Tibial artery (tissue), 4 donors: ENCODE data around the gene PLA2G4F.

Experiments used
- DNase-seq, 2 donors: peaks; one replicate each; pipeline ENCODE4 v3.0.0-alpha.2; 2019
- H3K27ac ChIP-seq, 2 donors: fragments of 200-600 bp; sonication (generic) in 1 of 2; 1 replicate in 1 of 2; 2 replicates in 1 of 2; pipeline ENCODE4 v1.5.1; 2018 to 2019; ENCODE audit warnings: mild to moderate bottlenecking in 1 of 2
- H3K27me3 ChIP-seq, 2 donors: fragments of 200-600 bp; sonication (generic) in 1 of 2; one replicate each; pipeline versions ENCODE4 v1.5.1 to v1.6.0; 2016 to 2019
- H3K36me3 ChIP-seq, 3 donors: fragments of 200-600 bp; sonication (generic) in 2 of 3; one replicate each; pipeline ENCODE4 v1.5.1; 2016 to 2019; ENCODE audit warnings: mild to moderate bottlenecking in 2 of 3
- H3K4me1 ChIP-seq, 4 donors: fragments of 200-600 bp; sonication (generic) in 2 of 4; 1 replicate in 3 of 4; 2 replicates in 1 of 4; pipeline ENCODE4 v1.5.1; 2016 to 2019
- H3K4me3 ChIP-seq, 2 donors: fragments of 200-600 bp; sonication (generic) in 1 of 2; 1 replicate in 1 of 2; 2 replicates in 1 of 2; pipeline ENCODE4 v1.5.1; 2018 to 2019; ENCODE audit warnings: mild to moderate bottlenecking in 2 of 2
- H3K9me3 ChIP-seq, 3 donors: fragments of 200-600 bp; sonication (generic) in 1 of 3; one replicate each; pipeline ENCODE4 v1.5.1; 2016 to 2019
- intact Hi-C: fragments of 100-400 bp; cut with DNase I; formaldehyde crosslinking; loops from one replicate; pipeline ENCODE4 v1.15.0; 2023; ENCODE audit warnings: low total_unique reads
- TF ChIP-seq, protein P1 (sequence below), 2 experiments: fragments of 200-600 bp in 1 of 2; fragments of 450-650 bp in 1 of 2; IDR thresholded peaks; one replicate each; pipeline ENCODE4 v1.5.1; 2017 to 2019; ENCODE audit warnings: antibody characterized with exemption in 2 of 2, mild to moderate bottlenecking in 1 of 2, moderate library complexity in 1 of 2

PLA2G4F gene, protein sequence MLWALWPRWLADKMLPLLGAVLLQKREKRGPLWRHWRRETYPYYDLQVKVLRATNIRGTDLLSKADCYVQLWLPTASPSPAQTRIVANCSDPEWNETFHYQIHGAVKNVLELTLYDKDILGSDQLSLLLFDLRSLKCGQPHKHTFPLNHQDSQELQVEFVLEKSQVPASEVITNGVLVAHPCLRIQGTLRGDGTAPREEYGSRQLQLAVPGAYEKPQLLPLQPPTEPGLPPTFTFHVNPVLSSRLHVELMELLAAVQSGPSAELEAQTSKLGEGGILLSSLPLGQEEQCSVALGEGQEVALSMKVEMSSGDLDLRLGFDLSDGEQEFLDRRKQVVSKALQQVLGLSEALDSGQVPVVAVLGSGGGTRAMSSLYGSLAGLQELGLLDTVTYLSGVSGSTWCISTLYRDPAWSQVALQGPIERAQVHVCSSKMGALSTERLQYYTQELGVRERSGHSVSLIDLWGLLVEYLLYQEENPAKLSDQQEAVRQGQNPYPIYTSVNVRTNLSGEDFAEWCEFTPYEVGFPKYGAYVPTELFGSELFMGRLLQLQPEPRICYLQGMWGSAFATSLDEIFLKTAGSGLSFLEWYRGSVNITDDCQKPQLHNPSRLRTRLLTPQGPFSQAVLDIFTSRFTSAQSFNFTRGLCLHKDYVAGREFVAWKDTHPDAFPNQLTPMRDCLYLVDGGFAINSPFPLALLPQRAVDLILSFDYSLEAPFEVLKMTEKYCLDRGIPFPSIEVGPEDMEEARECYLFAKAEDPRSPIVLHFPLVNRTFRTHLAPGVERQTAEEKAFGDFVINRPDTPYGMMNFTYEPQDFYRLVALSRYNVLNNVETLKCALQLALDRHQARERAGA

GRCh38 chr15:42156243-42156922 is at the start of gene PLA2G4F:
Gene PLA2G4F (minus strand): TSS chr15:42156636. CDS start chr15:42156549, 87 bp downstream.
- Histone ChIP-seq H3K9me3 (no peaks in the 10 kb centered on the region), H3K4me1 (peaks cover 0 to 13% (median 7%) of the 10 kb centered on the region in 4 donors), H3K36me3 (peaks cover 23 to 31% (median 30%) of the 10 kb centered on the region in 3 donors), H3K4me3 (no peak within 1 kb of the TSS), H3K27ac (no peak within 1 kb of the TSS), H3K27me3 (no peaks in the 10 kb centered on the region)
- TF ChIP-seq, protein P1, sequence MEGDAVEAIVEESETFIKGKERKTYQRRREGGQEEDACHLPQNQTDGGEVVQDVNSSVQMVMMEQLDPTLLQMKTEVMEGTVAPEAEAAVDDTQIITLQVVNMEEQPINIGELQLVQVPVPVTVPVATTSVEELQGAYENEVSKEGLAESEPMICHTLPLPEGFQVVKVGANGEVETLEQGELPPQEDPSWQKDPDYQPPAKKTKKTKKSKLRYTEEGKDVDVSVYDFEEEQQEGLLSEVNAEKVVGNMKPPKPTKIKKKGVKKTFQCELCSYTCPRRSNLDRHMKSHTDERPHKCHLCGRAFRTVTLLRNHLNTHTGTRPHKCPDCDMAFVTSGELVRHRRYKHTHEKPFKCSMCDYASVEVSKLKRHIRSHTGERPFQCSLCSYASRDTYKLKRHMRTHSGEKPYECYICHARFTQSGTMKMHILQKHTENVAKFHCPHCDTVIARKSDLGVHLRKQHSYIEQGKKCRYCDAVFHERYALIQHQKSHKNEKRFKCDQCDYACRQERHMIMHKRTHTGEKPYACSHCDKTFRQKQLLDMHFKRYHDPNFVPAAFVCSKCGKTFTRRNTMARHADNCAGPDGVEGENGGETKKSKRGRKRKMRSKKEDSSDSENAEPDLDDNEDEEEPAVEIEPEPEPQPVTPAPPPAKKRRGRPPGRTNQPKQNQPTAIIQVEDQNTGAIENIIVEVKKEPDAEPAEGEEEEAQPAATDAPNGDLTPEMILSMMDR (IDR thresholded peaks at IDR 0.05), result no peak
- intact Hi-C loops, result no loop called here
- DNase-seq, result peak in 1 of 2 donors; percentile 51

DNA sequence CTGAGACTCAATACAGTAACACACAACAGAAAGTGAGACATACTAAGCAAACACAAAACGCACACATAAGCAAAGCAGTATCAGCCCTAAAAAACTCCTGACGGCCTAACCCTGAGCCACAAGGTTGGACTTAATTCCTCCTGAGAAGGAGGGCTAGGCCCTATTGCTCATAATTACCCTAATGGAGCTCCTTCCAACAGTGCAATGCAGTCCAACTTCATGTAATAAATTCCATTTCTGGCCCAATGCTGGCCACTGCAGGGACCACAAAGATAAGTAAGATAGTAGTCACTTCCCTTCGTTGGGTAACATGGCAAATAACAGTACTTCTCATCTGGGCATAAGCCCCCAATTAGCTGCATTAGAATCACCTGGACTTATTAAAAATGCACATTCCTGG is 47.5 kb upstream of the PLA2G4F start:
- Histone ChIP-seq H3K4me3 (no peak overlapping the region), H3K4me1 (peaks cover 0 to 38% (median 18%) of the 10 kb centered on the region in 4 donors), H3K27ac (no peak overlapping the region), H3K27me3 (no peaks in the 10 kb centered on the region), H3K9me3 (no peaks in the 10 kb centered on the region), H3K36me3 (peaks cover 0 to 16% (median 9%) of the 10 kb centered on the region in 3 donors)
- intact Hi-C loops, result no loop called here
- no peak for DNase-seq
- TF ChIP-seq, protein P1 (IDR thresholded peaks at IDR 0.05), result no peak

DNA sequence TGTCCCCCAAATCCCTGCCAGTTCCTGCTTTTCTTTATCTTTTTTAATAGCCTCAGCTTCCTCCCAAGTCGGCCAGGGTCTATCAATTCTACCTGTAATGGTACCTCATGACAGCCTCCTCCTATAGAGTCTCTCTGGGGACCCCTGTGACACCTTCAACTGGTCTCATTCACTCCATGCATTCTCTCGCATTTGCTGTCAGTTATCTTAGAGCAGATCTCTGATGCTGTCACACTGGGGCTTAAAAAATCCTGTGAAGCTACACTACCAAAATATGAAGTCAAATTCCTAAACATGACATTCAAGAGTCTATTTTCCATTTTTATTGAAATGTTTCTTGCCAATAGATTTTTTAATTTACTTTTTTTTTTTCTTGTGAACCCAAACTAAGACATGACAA is 46.2 kb upstream of the PLA2G4F start:
- Histone ChIP-seq H3K27me3 (no peaks in the 10 kb centered on the region), H3K4me3 (no peak overlapping the region), H3K27ac (no peak overlapping the region), H3K9me3 (no peaks in the 10 kb centered on the region), H3K36me3 (peaks cover 8 to 28% (median 19%) of the 10 kb centered on the region in 3 donors), H3K4me1 (peaks cover 0 to 38% (median 18%) of the 10 kb centered on the region in 4 donors)
- intact Hi-C loops, result no loop called here
- DNase-seq, result no peak
- TF ChIP-seq, protein P1 (IDR thresholded peaks at IDR 0.05), result no peak

- H3K9me3 ChIP-seq, result no peaks in the 10 kb centered on the region
- DNase-seq, result no peak
These were observed 45.4 kb upstream of the PLA2G4F start for GRCh38 chr15:42201801-42202200.

GRCh38 chr15:42199126-42199525 is 42.7 kb upstream of the PLA2G4F start:
- DNase-seq, result no peak
- TF ChIP-seq, protein P1 (IDR thresholded peaks at IDR 0.05), result no peak
- Histone ChIP-seq H3K27me3 (no peaks in the 10 kb centered on the region), H3K4me1 (peaks cover 0 to 11% (median under 1%) of the 10 kb centered on the region in 4 donors), H3K36me3 (peaks cover 8 to 43% (median 25%) of the 10 kb centered on the region in 3 donors), H3K27ac (no peak overlapping the region), H3K9me3 (no peaks in the 10 kb centered on the region), H3K4me3 (no peak overlapping the region)
- intact Hi-C loops, result no loop called here

More at GRCh38 chr15:42201801-42202200, 45.4 kb upstream of the PLA2G4F start:
- no peaks in the 10 kb centered on the region for H3K27me3 ChIP-seq
- H3K4me3 ChIP-seq, result no peak overlapping the region
- TF ChIP-seq, protein P1 (IDR thresholded peaks at IDR 0.05), result no peak
- H3K27ac ChIP-seq, result no peak overlapping the region
- peaks cover 8 to 34% (median 25%) of the 10 kb centered on the region in 3 donors for H3K36me3 ChIP-seq
- peaks cover 0 to 30% (median 11%) of the 10 kb centered on the region in 4 donors for H3K4me1 ChIP-seq
- intact Hi-C loops, result no loop called here
